CD14-positive monocyte (primary cell): ENCODE measurements around the gene AMPD3. TPM values are rescaled to one million over a fixed set of nuclear protein-coding genes. Genes with fewer than 3 reads are reported as not detected.
A peak's percentile ranks its signal among the peaks of the same experiment; 100 is the strongest.

Experiments
- DNase-seq, 3 donors: peaks; one replicate each; pipeline ENCODE4 v3.0.0-alpha.2; 2011 to 2022
- H2AFZ ChIP-seq: 2 replicates; pipeline ENCODE4 v1.6.0; 2012; ENCODE audit warnings: mild to moderate bottlenecking, low read depth, low read length, inconsistent platforms; ENCODE audit not compliant: insufficient read depth, poor library complexity, severe bottlenecking
- H3K27ac ChIP-seq, 2 donors: 1 replicate in 1 of 2; 2 replicates in 1 of 2; pipeline ENCODE4 v1.5.1; 2012 to 2013; ENCODE audit warnings: low read length in 2 of 2, control low read depth in 1 of 2, inconsistent platforms in 1 of 2, low read depth in 1 of 2, mild to moderate bottlenecking in 1 of 2
- H3K27me3 ChIP-seq, 2 donors: one replicate each; pipeline versions ENCODE4 v1.6.0 to v1.6.1; 2011 to 2013; ENCODE audit warnings: low read length in 2 of 2; ENCODE audit not compliant: control insufficient read depth in 2 of 2, insufficient read depth in 2 of 2
- H3K36me3 ChIP-seq, 2 donors: replicated peaks in 1 of 2; 1 replicate in 1 of 2; 2 replicates in 1 of 2; pipeline versions ENCODE4 v1.5.1 to v1.6.1; 2012 to 2013; ENCODE audit warnings: low read length in 2 of 2, control low read depth in 1 of 2, inconsistent platforms in 1 of 2, mild to moderate bottlenecking in 1 of 2; ENCODE audit not compliant: insufficient read depth in 2 of 2, control insufficient read depth in 1 of 2
- H3K4me1 ChIP-seq, 2 donors: 1 replicate in 1 of 2; 2 replicates in 1 of 2; pipeline versions ENCODE4 v1.5.1 to v1.6.1; 2012 to 2013; ENCODE audit warnings: low read length in 2 of 2, control low read depth in 1 of 2, inconsistent platforms in 1 of 2, mild to moderate bottlenecking in 1 of 2, moderate library complexity in 1 of 2; ENCODE audit not compliant: insufficient read depth in 2 of 2, control insufficient read depth in 1 of 2
- H3K4me2 ChIP-seq: replicated peaks from 2 replicates; pipeline ENCODE3; 2012; ENCODE audit warnings: low read length, moderate library complexity, mild to moderate bottlenecking; ENCODE audit not compliant: poor library complexity, severe bottlenecking; ENCODE audit errors: extremely low read depth
- H3K4me3 ChIP-seq, 3 experiments: fragments of 200-600 bp in 1 of 3; sonication (generic) in 1 of 3; replicated peaks in 1 of 3; 1 replicate in 2 of 3; 2 replicates in 1 of 3; pipeline ENCODE4 v1.5.1; 2011 to 2013; ENCODE audit warnings: low read length in 3 of 3, mild to moderate bottlenecking in 3 of 3, control low read depth in 2 of 3, low read depth in 2 of 3, inconsistent platforms in 1 of 3, moderate library complexity in 1 of 3
- H3K79me2 ChIP-seq: 2 replicates; pipeline ENCODE4 v1.6.0; 2012; ENCODE audit warnings: mild to moderate bottlenecking, control low read depth, inconsistent platforms, low read length, moderate library complexity; ENCODE audit not compliant: insufficient read depth
- H3K9ac ChIP-seq: 2 replicates; pipeline ENCODE4 v1.6.0; 2017; ENCODE audit warnings: low read length, mild to moderate bottlenecking; ENCODE audit not compliant: insufficient read depth, poor library complexity, severe bottlenecking
- H3K9me3 ChIP-seq, 2 donors: replicated peaks in 1 of 2; 1 replicate in 1 of 2; 2 replicates in 1 of 2; pipeline versions ENCODE4 v1.5.1 to v1.6.1; 2012 to 2013; ENCODE audit warnings: low read length in 2 of 2, control low read depth in 1 of 2; ENCODE audit not compliant: control insufficient read depth in 1 of 2, insufficient read depth in 1 of 2
- H4K20me1 ChIP-seq: 2 replicates; pipeline ENCODE4 v1.6.0; 2012; ENCODE audit warnings: mild to moderate bottlenecking, low read length, control low read depth, moderate library complexity; ENCODE audit not compliant: insufficient read depth
- H3K27ac Mint-ChIP-seq, 7 donors: one replicate each; pipeline ENCODE4 v1.8.0; 2020; ENCODE audit warnings: mild to moderate bottlenecking in 7 of 7, mixed read lengths in 7 of 7, moderate library complexity in 6 of 7, inconsistent platforms in 2 of 7
- H3K27me3 Mint-ChIP-seq, 3 donors: one replicate each; pipeline ENCODE4 v1.8.0; 2021 to 2022; ENCODE audit warnings: low read depth in 3 of 3, mild to moderate bottlenecking in 3 of 3, mixed read lengths in 3 of 3, moderate library complexity in 3 of 3, inconsistent platforms in 1 of 3
- H3K36me3 Mint-ChIP-seq, 2 donors: one replicate each; pipeline ENCODE4 v1.8.0; 2020; ENCODE audit warnings: mixed read lengths in 2 of 2, inconsistent platforms in 1 of 2, mild to moderate bottlenecking in 1 of 2
- H3K4me1 Mint-ChIP-seq: one replicate; pipeline ENCODE4 v1.8.0; 2020; ENCODE audit warnings: mild to moderate bottlenecking, mixed read lengths
- H3K4me3 Mint-ChIP-seq, 2 donors: one replicate each; pipeline ENCODE4 v1.8.0; 2020; ENCODE audit warnings: mild to moderate bottlenecking in 2 of 2, mixed read lengths in 2 of 2, moderate library complexity in 1 of 2
- H3K9me3 Mint-ChIP-seq, 7 donors: one replicate each; pipeline ENCODE4 v1.8.0; 2020 to 2022; ENCODE audit warnings: mixed read lengths in 7 of 7, mild to moderate bottlenecking in 6 of 7, moderate library complexity in 6 of 7, inconsistent platforms in 2 of 7
- WGBS: methylation state at CpG from one replicate; pipeline ENCODE4 v1.1.5; 2013; ENCODE audit warnings: missing lambda C conversion rate; ENCODE audit not compliant: insufficient coverage; 5-methylcytosine and 5-hydroxymethylcytosine counted together
- intact Hi-C, 2 donors: fragments of 100-400 bp; cut with micrococcal nuclease; formaldehyde crosslinking; loops; one replicate each; pipeline versions ENCODE4 v1.15.0 to v1.15.1; 2023
- polyA plus RNA-seq, 3 donors: library from polyadenylated mRNA; depleted of rRNA in 1 of 3; unstranded in 2 of 3; stranded (reverse) in 1 of 3; fragments of 300-500 nt in 2 of 3; fragments of >200 nt in 1 of 3; fragmentation: Illumina TruSeq in 2 of 3; gene quantifications; 1 replicate in 2 of 3; 2 replicates in 1 of 3; pipeline ENCODE4 v1.2.3, GENCODE V29; 2012 to 2021
- TF ChIP-seq, protein P1 (sequence below): fragments of 200-600 bp; IDR thresholded peaks from one replicate; pipeline ENCODE4 v1.8.0; 2022; ENCODE audit warnings: antibody characterized with exemption, mild to moderate bottlenecking

Gene AMPD3
- polyA plus RNA-seq, 3 donors = 10.5 to 24.3 (median 14.3) TPM

DNA sequence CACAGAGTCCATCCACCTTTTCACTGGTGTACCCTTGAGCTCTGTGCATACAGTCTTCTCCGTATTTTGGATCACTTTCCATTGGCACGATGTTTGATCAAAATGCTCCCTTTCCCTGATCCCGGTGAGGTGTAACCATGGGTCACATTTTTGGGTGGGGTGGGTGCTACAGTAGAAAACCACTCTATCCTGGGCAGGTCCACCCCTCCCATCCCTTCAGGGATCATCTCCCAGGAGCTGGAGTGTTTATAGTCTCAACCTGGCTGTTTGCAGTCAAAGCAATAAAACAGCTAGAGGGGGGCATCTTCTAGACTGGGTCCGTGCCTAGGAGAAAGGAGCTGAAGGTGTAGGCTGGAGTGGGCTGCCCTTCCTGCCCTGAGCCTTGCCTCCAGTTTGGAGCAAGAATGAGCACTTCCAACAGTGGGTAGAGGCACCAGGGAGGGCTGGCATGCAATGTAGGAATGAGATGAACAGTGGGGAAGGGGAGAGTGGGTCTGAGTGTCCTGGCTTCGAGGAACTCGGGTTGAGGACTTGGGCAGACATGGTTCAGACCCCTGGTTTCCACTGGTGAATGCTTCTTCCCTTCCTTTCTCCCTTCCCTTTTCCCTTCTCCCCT, 47.1 kb downstream of the AMPD3 start:
- Histone ChIP-seq H3K4me2 (peak overlapping the region; percentile 56), H3K9ac (peak overlapping the region; percentile 60), H2AFZ (peak overlapping the region; percentile 9), H3K79me2 (peaks cover 9% of the 10 kb centered on the region), H3K4me3 (peak overlapping the region in 1 of 3 experiments; percentile 50), H3K4me1 (peaks cover 59 to 66% of the 10 kb centered on the region in 2 donors), H4K20me1 (no peaks in the 10 kb centered on the region), H3K9me3 (no peaks in the 10 kb centered on the region), H3K27ac (peak overlapping the region; percentile 84 to 97), H3K27me3 (no peaks in the 10 kb centered on the region), H3K36me3 (peaks cover 43 to 55% of the 10 kb centered on the region in 2 donors)
- H3K9me3 Mint-ChIP-seq = no peaks in the 10 kb centered on the region
- intact Hi-C loops = loop anchor here in 1 of 2 donors (5.0 to 10.0 kb wide), 2 partner anchors 45 to 233 kb away; partner anchors contain the start of gene AMPD3
- peaks cover 50% of the 10 kb centered on the region for H3K4me1 Mint-ChIP-seq
- H3K27ac Mint-ChIP-seq = peak overlapping the region; percentile 96 to 98 (median 97)
- TF ChIP-seq, protein P1, sequence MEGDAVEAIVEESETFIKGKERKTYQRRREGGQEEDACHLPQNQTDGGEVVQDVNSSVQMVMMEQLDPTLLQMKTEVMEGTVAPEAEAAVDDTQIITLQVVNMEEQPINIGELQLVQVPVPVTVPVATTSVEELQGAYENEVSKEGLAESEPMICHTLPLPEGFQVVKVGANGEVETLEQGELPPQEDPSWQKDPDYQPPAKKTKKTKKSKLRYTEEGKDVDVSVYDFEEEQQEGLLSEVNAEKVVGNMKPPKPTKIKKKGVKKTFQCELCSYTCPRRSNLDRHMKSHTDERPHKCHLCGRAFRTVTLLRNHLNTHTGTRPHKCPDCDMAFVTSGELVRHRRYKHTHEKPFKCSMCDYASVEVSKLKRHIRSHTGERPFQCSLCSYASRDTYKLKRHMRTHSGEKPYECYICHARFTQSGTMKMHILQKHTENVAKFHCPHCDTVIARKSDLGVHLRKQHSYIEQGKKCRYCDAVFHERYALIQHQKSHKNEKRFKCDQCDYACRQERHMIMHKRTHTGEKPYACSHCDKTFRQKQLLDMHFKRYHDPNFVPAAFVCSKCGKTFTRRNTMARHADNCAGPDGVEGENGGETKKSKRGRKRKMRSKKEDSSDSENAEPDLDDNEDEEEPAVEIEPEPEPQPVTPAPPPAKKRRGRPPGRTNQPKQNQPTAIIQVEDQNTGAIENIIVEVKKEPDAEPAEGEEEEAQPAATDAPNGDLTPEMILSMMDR = no peak
- DNase-seq = no peak
- peaks cover 64 to 83% of the 10 kb centered on the region in 2 donors for H3K36me3 Mint-ChIP-seq
- H3K4me3 Mint-ChIP-seq = peak overlapping the region in 1 of 2 donors; percentile 76
- H3K27me3 Mint-ChIP-seq = peaks cover 0 to 3% (median 0%) of the 10 kb centered on the region in 3 donors
- 80% methylated on average over 2 of the region's 6 CpGs for WGBS

DNA sequence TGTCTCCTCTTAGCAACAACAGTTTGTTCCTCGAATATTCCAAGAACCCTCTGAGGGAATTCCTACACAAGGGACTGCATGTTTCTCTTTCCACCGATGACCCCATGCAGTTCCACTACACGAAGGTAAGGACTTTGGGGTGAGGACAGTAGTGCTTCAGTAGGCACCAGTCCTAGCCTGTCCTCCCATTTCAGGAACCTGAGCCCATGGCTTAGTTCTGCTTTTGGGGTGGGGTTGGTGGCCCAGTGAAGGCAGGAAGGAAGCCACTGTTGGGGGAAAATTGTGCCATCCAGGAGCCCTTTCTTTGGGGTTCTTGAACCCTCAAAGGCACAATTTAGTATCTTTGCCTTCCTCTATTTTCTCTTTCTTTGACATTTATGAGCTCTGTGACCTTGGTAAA, 47.7 kb downstream of the AMPD3 start:
- H3K9me3 Mint-ChIP-seq = no peaks in the 10 kb centered on the region
- H3K36me3 Mint-ChIP-seq = peaks cover 58 to 77% of the 10 kb centered on the region in 2 donors
- Histone ChIP-seq H3K4me1 (peaks cover 59 to 66% of the 10 kb centered on the region in 2 donors), H3K9ac (peak overlapping the region; percentile 60), H3K27ac (peak overlapping the region; percentile 84 to 97), H3K27me3 (no peaks in the 10 kb centered on the region), H3K9me3 (no peaks in the 10 kb centered on the region), H2AFZ (peak overlapping the region; percentile 9), H4K20me1 (no peaks in the 10 kb centered on the region), H3K4me3 (peak overlapping the region in 1 of 3 experiments; percentile 50), H3K36me3 (peaks cover 37 to 50% of the 10 kb centered on the region in 2 donors), H3K4me2 (peak overlapping the region; percentile 56), H3K79me2 (peaks cover 9% of the 10 kb centered on the region)
- H3K4me1 Mint-ChIP-seq = peaks cover 50% of the 10 kb centered on the region
- H3K27me3 Mint-ChIP-seq = peaks cover 0 to 3% (median 0%) of the 10 kb centered on the region in 3 donors
- TF ChIP-seq, protein P1 = no peak
- DNase-seq = peak; percentile 78 to 86 (median 82)
- peak overlapping the region in 1 of 2 donors; percentile 76 for H3K4me3 Mint-ChIP-seq
- peak overlapping the region; percentile 96 to 98 (median 97) for H3K27ac Mint-ChIP-seq
- WGBS = no CpG with 5 or more reads among the region's 3 CpGs
- intact Hi-C loops = loop anchor here in 1 of 2 donors (5.0 to 10.0 kb wide), 2 partner anchors 45 to 232 kb away; partner anchors contain the start of gene AMPD3
